ENCODE data around the gene MOB3B. TPM values are rescaled to one million over a fixed set of nuclear protein-coding genes. Genes with fewer than 3 reads are reported as not detected.

The MOB3B gene
- polyA plus RNA-seq, 1 of the 3 experiments (the other 2 are of a cell fraction): 0.90 TPM

GRCh38 chr9:27519466-27520465 is 9.8 kb downstream of the MOB3B start (continued):
- no peak for TF ChIP-seq RAD21 (IDR thresholded peaks at IDR 0.05; ENCODE audit: low read length)
- TF ChIP-seq EP300 (IDR thresholded peaks at IDR 0.05; ENCODE audit: borderline replicate concordance in 1 of 2, low read depth in 1 of 2, low read length in 1 of 2): peak in 1 of 2 experiments; percentile 40; a peak in 1 of 4 replicates
- peak; percentile 4; the same call in 1 of the 2 replicates for TF ChIP-seq TCF12 (IDR thresholded peaks at IDR 0.05)
- no peak for TF ChIP-seq REST (IDR thresholded peaks at IDR 0.05; ENCODE audit: low read depth, low read length)
- TF ChIP-seq MEF2A (IDR thresholded peaks at IDR 0.05; ENCODE audit: borderline replicate concordance, low read depth): no peak

GRCh38 chr9:27518809-27519208 is 10.8 kb downstream of the MOB3B start:
- ChIA-PET CTCF (interaction anchor here (1.4 to 2.1 kb wide), 2 partner anchors 11 to 12 kb away, joined by 3 to 11 read pairs; partner anchors contain the start of gene MOB3B), POLR2A (no interaction called here)
- Histone ChIP-seq H4K20me1 (ENCODE audit: insufficient read depth) (no peaks in the 10 kb centered on the region), H3K27me3 (ENCODE audit: insufficient read depth) (no peaks in the 10 kb centered on the region), H3K4me2 (no peak overlapping the region), H3K9me2 (no peaks in the 10 kb centered on the region), H3F3A (replicated peaks; ENCODE audit: insufficient read depth) (peaks cover 8% of the 10 kb centered on the region), H3K9me3 (no peaks in the 10 kb centered on the region), H3K27ac (ENCODE audit: low read depth in 2 of 2, low read length in 1 of 2) (peak overlapping the region in 1 of 2 experiments; percentile 69; a peak in 1 of 4 replicates), H3K4me1 (ENCODE audit: control insufficient read depth in 1 of 2, insufficient read depth in 2 of 2, low read depth in 1 of 2, low read length in 1 of 2) (peaks cover 0 to 2% of the 10 kb centered on the region in 2 experiments; a peak in 1 of 4 replicates), H3K36me3 (replicated peaks in 1 of 2; ENCODE audit: control insufficient read depth in 1 of 2, insufficient read depth in 2 of 2, low read length in 1 of 2) (no peaks in the 10 kb centered on the region), H2AFZ (ENCODE audit: low read depth) (no peak overlapping the region), H3K79me2 (ENCODE audit: insufficient read depth) (peaks cover 5% of the 10 kb centered on the region; the same call in 1 of the 2 replicates), H3K9ac (no peak overlapping the region), H3K4me3 (ENCODE audit: low read depth in 2 of 2, low read length in 1 of 2) (no peak overlapping the region)
- 88% methylated on average over 4 of the region's 4 CpGs for WGBS (ENCODE audit: low lambda C conversion rate)
- no peak for DNase-seq
- TF ChIP-seq FOXM1 (IDR thresholded peaks at IDR 0.05; ENCODE audit: low read depth): no peak
- no peak for TF ChIP-seq RCOR1 (IDR thresholded peaks at IDR 0.05; ENCODE audit: low read length)
- TF ChIP-seq USF1 (IDR thresholded peaks at IDR 0.05; ENCODE audit: borderline replicate concordance, low read depth): no peak
- no peak for TF ChIP-seq MXI1 (IDR thresholded peaks at IDR 0.05; ENCODE audit: low read depth, low read length)
